GM12878 (cell line): ENCODE data around the gene TULP4. TPM values are rescaled to one million over a fixed set of nuclear protein-coding genes. Genes with fewer than 3 reads are reported as not detected.

Experiments
- ATAC-seq: fragments of 200-7000 bp; cut with Tn5 transposase; 3 replicates; pipeline ENCODE4 v1.9.1; 2020; ENCODE audit warnings: mild to moderate bottlenecking, moderate library complexity
- BruUV-seq: library from RNA; stranded (reverse); fragments of 400-500 nt; replicated peaks from 2 replicates; lab custom pipeline; 2021; lab: Mats Ljungman, UMichigan
- CTCF ChIA-PET: fragments of 300-600 bp; sonication (Branson Sonifier 250); formaldehyde crosslinking; extraction: SDS; loops from one replicate; lab custom pipeline; 2021; ENCODE audit warnings: inconsistent platforms; lab: Yijun Ruan, JAX
- POLR2A ChIA-PET: fragments of 350-600 bp; formaldehyde crosslinking; extraction: SDS; loops from one replicate; lab custom pipeline; 2021; ENCODE audit warnings: inconsistent platforms; lab: Charles Lee
- RAD21 ChIA-PET: fragments of 300-600 bp; sonication (Branson Sonifier 250); formaldehyde crosslinking; loops from one replicate; lab custom pipeline; 2023; ENCODE audit warnings: antibody characterized with exemption; ENCODE audit not compliant: unreplicated experiment; lab: Charles Lee
- SMC1A ChIA-PET: fragments of 300-600 bp; sonication (Branson Sonifier 250); formaldehyde crosslinking; loops from one replicate; lab custom pipeline; 2023; ENCODE audit not compliant: unreplicated experiment, uncharacterized antibody; lab: Charles Lee
- DNase-seq: peaks from one replicate; pipeline ENCODE4 v3.0.0-alpha.2; 2011; ENCODE audit warnings: low read depth, low spot score
- FAIRE-seq: peaks from 3 replicates; lab custom pipeline; 2011; peaks lifted over from hg19 to GRCh38; lab: Jason Lieb, UNC
- H2AFZ ChIP-seq: 2 replicates; pipeline ENCODE4 v1.6.0; 2011; ENCODE audit warnings: low read depth, low read length, control low read depth; ENCODE audit not compliant: control insufficient read depth
- H3K27ac ChIP-seq: 2 replicates; pipeline ENCODE4 v1.5.1; 2011; ENCODE audit warnings: control low read depth; ENCODE audit not compliant: control insufficient read depth, insufficient read depth
- H3K27me3 ChIP-seq, 2 experiments: replicated peaks in 1 of 2; 2 replicates each; pipeline versions ENCODE4 v1.6.0 to v1.6.1; 2011; ENCODE audit warnings: low read length in 1 of 2; ENCODE audit not compliant: control insufficient read depth in 2 of 2, insufficient read depth in 2 of 2
- H3K36me3 ChIP-seq, 2 experiments: 2 replicates each; pipeline ENCODE4 v1.5.1; 2011; ENCODE audit warnings: low read length in 1 of 2; ENCODE audit not compliant: control insufficient read depth in 2 of 2, insufficient read depth in 2 of 2
- H3K4me1 ChIP-seq: 2 replicates; pipeline ENCODE4 v1.6.1; 2011; ENCODE audit warnings: mild to moderate bottlenecking, low read length, moderate library complexity, mixed read lengths; ENCODE audit not compliant: control insufficient read depth, insufficient read depth
- H3K4me2 ChIP-seq: 2 replicates; pipeline ENCODE4 v1.6.0; 2011; ENCODE audit warnings: control low read depth; ENCODE audit not compliant: control insufficient read depth, insufficient read depth
- H3K4me3 ChIP-seq: fragments of 200-600 bp; sonication (generic); 2 replicates; pipeline ENCODE4 v1.5.1; 2016
- H3K79me2 ChIP-seq: 2 replicates; pipeline ENCODE4 v1.6.0; 2011; ENCODE audit warnings: low read length; ENCODE audit not compliant: control insufficient read depth, insufficient read depth
- H3K9ac ChIP-seq: 2 replicates; pipeline ENCODE4 v1.8.0; 2011; ENCODE audit warnings: low read length, control low read depth, mixed read lengths; ENCODE audit not compliant: control insufficient read depth, insufficient read depth
- H3K9me3 ChIP-seq: replicated peaks from 3 replicates; pipeline ENCODE4 v1.5.1; 2011; ENCODE audit warnings: mild to moderate bottlenecking, low read length; ENCODE audit not compliant: control insufficient read depth, insufficient read depth
- H4K20me1 ChIP-seq: 2 replicates; pipeline ENCODE4 v1.6.0; 2011; ENCODE audit not compliant: control insufficient read depth, insufficient read depth
- BMI1 ChIP-seq: fragments of 450-650 bp; IDR thresholded peaks from 2 replicates; pipeline ENCODE4 v1.6.1; 2016; ENCODE audit warnings: mild to moderate bottlenecking, moderate library complexity, borderline replicate concordance
- E2F8 ChIP-seq: fragments of 450-650 bp; IDR thresholded peaks from 2 replicates; pipeline ENCODE4 v1.6.1; 2018; ENCODE audit warnings: mild to moderate bottlenecking, low read depth, moderate library complexity; ENCODE audit not compliant: partially characterized antibody
- EED ChIP-seq: sonication (generic); IDR thresholded peaks from 2 replicates; pipeline ENCODE4 v1.6.1; 2016; ENCODE audit warnings: antibody characterized with exemption, low read depth
- ETV6 ChIP-seq, 2 experiments: fragments of 450-650 bp in 1 of 2; IDR thresholded peaks in 1 of 2; conservative IDR thresholded peaks in 1 of 2; 2 replicates each; pipeline ENCODE4 v1.6.1; 2014; ENCODE audit warnings: antibody characterized with exemption in 1 of 2, borderline replicate concordance in 1 of 2, low read depth in 1 of 2, mild to moderate bottlenecking in 1 of 2, moderate library complexity in 1 of 2
- EZH2 ChIP-seq: IDR thresholded peaks from 2 replicates; pipeline ENCODE4 v1.6.1; 2012; ENCODE audit warnings: low read depth, mild to moderate bottlenecking, control low read depth, inconsistent platforms, low read length, borderline replicate concordance; ENCODE audit not compliant: control insufficient read depth
- KDM1A ChIP-seq: fragments of 200-600 bp; sonication (generic); IDR thresholded peaks from 2 replicates; pipeline ENCODE4 v1.6.1; 2016; ENCODE audit warnings: borderline replicate concordance
- NFYB ChIP-seq: IDR thresholded peaks from 2 replicates; pipeline ENCODE4 v1.6.1; 2011; ENCODE audit warnings: low read depth, mild to moderate bottlenecking, low read length, improper control_type of control experiment, moderate library complexity; ENCODE audit not compliant: insufficient read depth
- NR2C1 ChIP-seq: fragments of 450-650 bp; IDR thresholded peaks from 2 replicates; pipeline ENCODE4 v1.6.1; 2017; ENCODE audit warnings: antibody characterized with exemption, mild to moderate bottlenecking, moderate library complexity
- NR2F1 ChIP-seq: fragments of 450-650 bp; conservative IDR thresholded peaks from 2 replicates; pipeline ENCODE4 v1.6.1; 2017; ENCODE audit warnings: mild to moderate bottlenecking
- POLR2A ChIP-seq: IDR thresholded peaks from 2 replicates; pipeline ENCODE4 v1.6.1; 2011; ENCODE audit warnings: low read depth, mild to moderate bottlenecking, low read length
- RUNX3 ChIP-seq: IDR thresholded peaks from 2 replicates; pipeline ENCODE4 v1.6.1; 2012; ENCODE audit warnings: low read length, inconsistent platforms
- SRF ChIP-seq, 2 experiments: IDR thresholded peaks; 2 replicates each; pipeline ENCODE4 v1.6.1; 2011; ENCODE audit warnings: low read depth in 2 of 2, low read length in 2 of 2, mild to moderate bottlenecking in 1 of 2, moderate library complexity in 1 of 2
- TCF3 ChIP-seq: IDR thresholded peaks from 2 replicates; pipeline ENCODE4 v1.6.1; 2012; ENCODE audit warnings: low read depth, mild to moderate bottlenecking, low read length, borderline replicate concordance; ENCODE audit not compliant: insufficient read depth
- USF2 ChIP-seq: IDR thresholded peaks from 2 replicates; pipeline ENCODE4 v1.6.1; 2011; ENCODE audit warnings: low read depth, low read length, improper control_type of control experiment, borderline replicate concordance
- YBX1 ChIP-seq: fragments of 450-650 bp; IDR thresholded peaks from 2 replicates; pipeline ENCODE4 v1.6.1; 2016; ENCODE audit warnings: antibody characterized with exemption
- ZNF274 ChIP-seq: IDR thresholded peaks from one replicate; pipeline ENCODE4 v1.8.0; 2011; ENCODE audit not compliant: insufficient read length, insufficient read depth
- WGBS: methylation state at CpG from one replicate; pipeline ENCODE4 v1.1.6; 2016; ENCODE audit warnings: low lambda C conversion rate; ENCODE audit not compliant: insufficient replicate concordance, insufficient coverage; ENCODE audit errors: missing lambda C conversion rate; 5-methylcytosine and 5-hydroxymethylcytosine counted together
- in situ Hi-C: fragments of 300-500 bp; cut with MboI; formaldehyde crosslinking; loops from 9 replicates; pipeline ENCODE4 v1.14.3; 2018; ENCODE audit warnings: mixed read lengths
- intact Hi-C: fragments of 100-400 bp; cut with micrococcal nuclease; formaldehyde crosslinking; loops from one replicate; pipeline ENCODE4 v1.14.2; 2022; ENCODE audit not compliant: unreplicated experiment
- polyA plus RNA-seq, 11 experiments: library from polyadenylated mRNA; depleted of rRNA in 4 of 11; unstranded in 6 of 11; stranded (reverse) in 5 of 11; fragments of >200 nt; fragmentation: Nextera tagmentation in 4 of 11; fragmentation: Illumina TruSeq in 1 of 11; extraction: Ambion mirVana in 4 of 11; extraction: Trizol in 1 of 11; gene quantifications; 1 replicate in 1 of 11; 2 replicates in 10 of 11; pipeline versions ENCODE4 v1.2.1 to v1.2.3, GENCODE V29; 2011 to 2016; ENCODE audit warnings: inconsistent platforms in 2 of 11, missing spikeins in 2 of 11, low read depth in 1 of 11
- total RNA-seq, 4 experiments: library from RNA; depleted of rRNA in 3 of 4; stranded (reverse); fragments of >200 nt in 3 of 4; fragmentation: Illumina TruSeq in 1 of 4; extraction: Trizol in 1 of 4; gene quantifications; 2 replicates each; pipeline versions ENCODE4 v1.2.1 to v1.2.3, GENCODE V29; 2013 to 2021
- TF ChIP-seq, protein P1 (sequence below): fragments of 450-650 bp; IDR thresholded peaks from 2 replicates; pipeline ENCODE4 v1.6.1; 2014; ENCODE audit warnings: mild to moderate bottlenecking

TULP4 gene
- total and polyA plus RNA-seq, 10 of the 15 experiments (the other 5 are each of a cell fraction or from before 2014, with no cell fraction given) = 0.73 to 31.8 (median 14.0) TPM

- Histone ChIP-seq H2AFZ (no peak overlapping the region), H3K4me2 (no peak overlapping the region), H3K79me2 (no peaks in the 10 kb centered on the region), H3K27me3 (no peaks in the 10 kb centered on the region), H3K4me3 (no peak overlapping the region), H4K20me1 (no peaks in the 10 kb centered on the region), H3K9ac (no peak overlapping the region), H3K9me3 (no peaks in the 10 kb centered on the region), H3K36me3 (peaks cover 3 to 8% of the 10 kb centered on the region in 2 experiments; a peak in 2 of 4 replicates), H3K27ac (no peak overlapping the region), H3K4me1 (no peaks in the 10 kb centered on the region)
- ChIA-PET SMC1A (interaction anchor here (1.2 to 2.8 kb wide), 2 partner anchors 10 to 11 kb away, joined by 3 to 7 read pairs; no protein-coding TSS in a partner anchor), POLR2A (no interaction called here), RAD21 (no interaction called here), CTCF (interaction anchor here (0.9 kb wide), 1 partner anchor 243 kb away, joined by 3 read pairs; no protein-coding TSS in a partner anchor)
- DNase-seq (no peak), ATAC-seq (no peak), FAIRE-seq (no peak)
- no TSS peak for BruUV-seq
- WGBS = 88% methylated on average over 4 of the region's 4 CpGs
- TF ChIP-seq NR2C1 (no peak), E2F8 (no peak), TCF3 (no peak), NFYB (no peak), EZH2 (no peak), RUNX3 (no peak), ZNF274 (no peak), EED (no peak), ETV6 (conservative IDR thresholded peaks at IDR 0.05 in 1 of 2, IDR thresholded peaks at IDR 0.05 in 1 of 2; ENCODE audit: borderline replicate concordance in 1 of 2, low read depth in 1 of 2) (no peak), NR2F1 (no peak), KDM1A (no peak), YBX1 (no peak), POLR2A (no peak), USF2 (no peak), BMI1 (no peak), SRF (IDR thresholded peaks at IDR 0.05; ENCODE audit: low read depth in 2 of 2, low read length in 2 of 2) (no peak)
- TF ChIP-seq, protein P1, sequence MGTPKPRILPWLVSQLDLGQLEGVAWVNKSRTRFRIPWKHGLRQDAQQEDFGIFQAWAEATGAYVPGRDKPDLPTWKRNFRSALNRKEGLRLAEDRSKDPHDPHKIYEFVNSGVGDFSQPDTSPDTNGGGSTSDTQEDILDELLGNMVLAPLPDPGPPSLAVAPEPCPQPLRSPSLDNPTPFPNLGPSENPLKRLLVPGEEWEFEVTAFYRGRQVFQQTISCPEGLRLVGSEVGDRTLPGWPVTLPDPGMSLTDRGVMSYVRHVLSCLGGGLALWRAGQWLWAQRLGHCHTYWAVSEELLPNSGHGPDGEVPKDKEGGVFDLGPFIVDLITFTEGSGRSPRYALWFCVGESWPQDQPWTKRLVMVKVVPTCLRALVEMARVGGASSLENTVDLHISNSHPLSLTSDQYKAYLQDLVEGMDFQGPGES = no peak
- intact Hi-C loops = no loop called here
- in situ Hi-C loops = no loop called here
These were observed 145.5 kb downstream of the TULP4 start for GRCh38 chr6:158457616-158458278.
